ENCODE measurements around the gene ALG1. TPM values are rescaled to one million over a fixed set of nuclear protein-coding genes. Genes with fewer than 3 reads are reported as not detected.
"Not testable (repeated sequence)": the region's sequence is repeated elsewhere in the genome, so short reads cannot be mapped to it uniquely, and the experiment has no call there.

ALG1 gene
- total and polyA plus RNA-seq, 2 experiments from 2014 or later, result 45.5 to 63.6 TPM

GRCh38 chr16:5044011-5044540, 27.6 kb upstream of the ALG1 start:
- no peak for DNase-seq (ENCODE audit: low spot score)
- no peak for TF ChIP-seq CTCF (IDR thresholded peaks at IDR 0.05; ENCODE audit: poor library complexity)
- TF ChIP-seq EZH2 (IDR thresholded peaks at IDR 0.05; ENCODE audit: borderline replicate concordance), result no peak
- no peak for TF ChIP-seq EZH2phosphoT487 (IDR thresholded peaks at IDR 0.05; ENCODE audit: low read depth, severe bottlenecking, unreplicated experiment)
- H3K4me2 ChIP-seq, result no peak overlapping the region
- no peaks in the 10 kb centered on the region for H3K36me3 ChIP-seq (replicated peaks; ENCODE audit: insufficient read depth, low read depth)
- H3K4me1 ChIP-seq (ENCODE audit: insufficient read depth), result peaks cover 11% of the 10 kb centered on the region
- H3K27ac ChIP-seq, result no peak overlapping the region
- H3K79me2 ChIP-seq, result no peaks in the 10 kb centered on the region
- H4K20me1 ChIP-seq (ENCODE audit: insufficient read depth, poor library complexity, severe bottlenecking), result no peaks in the 10 kb centered on the region
- no peaks in the 10 kb centered on the region for H3K27me3 ChIP-seq
- H3K4me3 ChIP-seq, result no peak overlapping the region
- H2AFZ ChIP-seq, result no peak overlapping the region
- no peaks in the 10 kb centered on the region for H3K9me2 ChIP-seq (replicated peaks; ENCODE audit: insufficient read depth)
- H3K9me3 ChIP-seq (ENCODE audit: low read depth), result no peaks in the 10 kb centered on the region
- WGBS (ENCODE audit: low lambda C conversion rate, missing lambda C conversion rate), result 90% methylated on average over 8 of the region's 8 CpGs

GRCh38 chr16:5044581-5044980, 27.1 kb upstream of the ALG1 start:
- H4K20me1 ChIP-seq (ENCODE audit: insufficient read depth, poor library complexity, severe bottlenecking); H3K27ac ChIP-seq; H3K4me2 ChIP-seq; H3K36me3 ChIP-seq (replicated peaks; ENCODE audit: insufficient read depth, low read depth); H3K4me3 ChIP-seq; H3K27me3 ChIP-seq; DNase-seq (ENCODE audit: low spot score); H3K79me2 ChIP-seq; H3K9me3 ChIP-seq (ENCODE audit: low read depth); H2AFZ ChIP-seq; H3K9me2 ChIP-seq (replicated peaks; ENCODE audit: insufficient read depth): not testable (repeated sequence)
- H3K4me1 ChIP-seq (ENCODE audit: insufficient read depth), result peaks cover 11% of the 10 kb centered on the region
- 96% methylated on average over 11 of the region's 11 CpGs for WGBS (ENCODE audit: low lambda C conversion rate, missing lambda C conversion rate)

GRCh38 chr16:5045499-5046115, 26.0 kb upstream of the ALG1 start:
- Histone ChIP-seq H3K27ac (no peak overlapping the region), H2AFZ (no peak overlapping the region), H3K4me2 (no peak overlapping the region), H3K4me3 (no peak overlapping the region), H3K27me3 (no peaks in the 10 kb centered on the region), H4K20me1 (ENCODE audit: insufficient read depth, poor library complexity, severe bottlenecking) (no peaks in the 10 kb centered on the region), H3K4me1 (ENCODE audit: insufficient read depth) (peaks cover 9% of the 10 kb centered on the region), H3K36me3 (replicated peaks; ENCODE audit: insufficient read depth, low read depth) (no peaks in the 10 kb centered on the region), H3K9me2 (replicated peaks; ENCODE audit: insufficient read depth) (no peaks in the 10 kb centered on the region), H3K9me3 (ENCODE audit: low read depth) (no peaks in the 10 kb centered on the region), H3K79me2 (no peaks in the 10 kb centered on the region)
- DNase-seq (ENCODE audit: low spot score), result no peak
- TF ChIP-seq EZH2phosphoT487 (IDR thresholded peaks at IDR 0.05; ENCODE audit: low read depth, severe bottlenecking, unreplicated experiment), result no peak
- TF ChIP-seq EZH2 (IDR thresholded peaks at IDR 0.05; ENCODE audit: borderline replicate concordance), result no peak
- TF ChIP-seq CTCF (IDR thresholded peaks at IDR 0.05; ENCODE audit: poor library complexity), result no peak
- WGBS (ENCODE audit: low lambda C conversion rate, missing lambda C conversion rate), result 90% methylated on average over 10 of the region's 10 CpGs

- Histone ChIP-seq H3K4me1 (ENCODE audit: insufficient read depth) (no peaks in the 10 kb centered on the region), H3K4me3 (no peak overlapping the region), H3K9me3 (ENCODE audit: low read depth) (no peaks in the 10 kb centered on the region), H3K36me3 (replicated peaks; ENCODE audit: insufficient read depth, low read depth) (no peaks in the 10 kb centered on the region), H3K79me2 (no peaks in the 10 kb centered on the region), H4K20me1 (ENCODE audit: insufficient read depth, poor library complexity, severe bottlenecking) (no peaks in the 10 kb centered on the region), H2AFZ (no peak overlapping the region), H3K9me2 (replicated peaks; ENCODE audit: insufficient read depth) (no peaks in the 10 kb centered on the region), H3K27me3 (no peaks in the 10 kb centered on the region), H3K4me2 (no peak overlapping the region), H3K27ac (no peak overlapping the region)
- TF ChIP-seq EZH2phosphoT487 (IDR thresholded peaks at IDR 0.05; ENCODE audit: low read depth, severe bottlenecking, unreplicated experiment), result no peak
- TF ChIP-seq EZH2 (IDR thresholded peaks at IDR 0.05; ENCODE audit: borderline replicate concordance), result no peak
- no peak for TF ChIP-seq CTCF (IDR thresholded peaks at IDR 0.05; ENCODE audit: poor library complexity)
- WGBS (ENCODE audit: low lambda C conversion rate, missing lambda C conversion rate), result 83% methylated on average over 2 of the region's 2 CpGs
- no peak for DNase-seq (ENCODE audit: low spot score)
These were observed 24.7 kb upstream of the ALG1 start for GRCh38 chr16:5046914-5047313.
